Suppressor macrophage (primary cell): ENCODE measurements around the gene LTV1.

Experiments used
- DNase-seq, 4 experiments: peaks; one replicate each; pipeline ENCODE4 v3.0.0-alpha.2; 2020 to 2022

LTV1 gene

DNA sequence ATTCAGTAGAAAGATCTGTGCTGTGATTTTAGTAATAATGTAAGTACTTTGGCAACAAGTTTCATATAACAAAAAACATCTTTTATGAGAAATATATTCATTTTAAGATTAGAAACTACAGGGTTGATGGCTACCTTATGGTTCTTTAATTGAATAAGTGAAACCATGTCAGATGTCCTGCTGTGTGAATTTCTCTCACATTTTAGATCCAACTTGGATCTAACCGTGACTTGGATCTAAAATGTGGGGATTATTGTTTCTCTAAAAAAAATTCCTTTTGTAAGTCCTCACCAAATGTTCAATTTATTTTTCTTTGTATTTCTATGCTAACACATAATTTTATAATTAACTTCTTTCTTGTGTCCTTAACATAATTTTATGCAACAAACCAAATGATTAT lies 51.5 kb downstream of the LTV1 start:
- DNase-seq: no peak

DNA sequence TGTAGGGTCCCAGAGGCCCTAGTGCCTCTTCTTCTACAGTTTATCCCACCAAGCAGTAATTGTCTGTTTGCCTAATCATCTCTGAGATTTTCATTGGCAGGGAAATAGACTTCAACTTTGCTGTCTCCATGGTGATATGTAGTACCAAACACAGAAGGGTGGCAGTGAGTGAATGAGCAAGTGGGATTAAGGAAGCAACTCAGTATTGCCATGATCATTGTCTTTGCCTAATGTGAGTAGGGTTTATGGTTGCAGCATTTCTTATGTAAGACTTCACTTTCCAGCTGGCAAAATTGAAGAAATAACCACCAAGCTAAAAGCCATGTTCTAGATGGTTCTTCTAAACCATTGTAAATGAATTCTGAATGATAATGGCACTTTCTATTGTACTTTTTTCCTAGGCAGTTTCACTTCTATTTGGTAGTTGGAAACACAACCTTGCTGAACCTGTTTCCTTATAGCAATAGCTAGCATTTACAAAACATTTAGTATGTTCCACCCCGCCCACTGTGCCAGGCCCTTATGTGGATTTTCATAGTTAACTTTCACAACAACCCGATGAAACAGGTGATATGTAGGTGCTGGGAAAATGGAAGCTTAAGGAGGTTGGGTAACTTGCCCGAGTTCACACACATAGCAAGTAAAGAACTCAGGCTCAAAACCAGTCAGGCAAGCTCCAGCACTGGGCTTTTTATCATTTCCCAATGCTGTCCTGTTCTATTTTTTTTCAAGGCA lies 53.2 kb downstream of the LTV1 start:
- DNase-seq: peak; percentile 12 to 66 (median 31)

GRCh38 chr6:143900358-143900757 lies 57.2 kb downstream of the LTV1 start:
- no peak for DNase-seq

DNA sequence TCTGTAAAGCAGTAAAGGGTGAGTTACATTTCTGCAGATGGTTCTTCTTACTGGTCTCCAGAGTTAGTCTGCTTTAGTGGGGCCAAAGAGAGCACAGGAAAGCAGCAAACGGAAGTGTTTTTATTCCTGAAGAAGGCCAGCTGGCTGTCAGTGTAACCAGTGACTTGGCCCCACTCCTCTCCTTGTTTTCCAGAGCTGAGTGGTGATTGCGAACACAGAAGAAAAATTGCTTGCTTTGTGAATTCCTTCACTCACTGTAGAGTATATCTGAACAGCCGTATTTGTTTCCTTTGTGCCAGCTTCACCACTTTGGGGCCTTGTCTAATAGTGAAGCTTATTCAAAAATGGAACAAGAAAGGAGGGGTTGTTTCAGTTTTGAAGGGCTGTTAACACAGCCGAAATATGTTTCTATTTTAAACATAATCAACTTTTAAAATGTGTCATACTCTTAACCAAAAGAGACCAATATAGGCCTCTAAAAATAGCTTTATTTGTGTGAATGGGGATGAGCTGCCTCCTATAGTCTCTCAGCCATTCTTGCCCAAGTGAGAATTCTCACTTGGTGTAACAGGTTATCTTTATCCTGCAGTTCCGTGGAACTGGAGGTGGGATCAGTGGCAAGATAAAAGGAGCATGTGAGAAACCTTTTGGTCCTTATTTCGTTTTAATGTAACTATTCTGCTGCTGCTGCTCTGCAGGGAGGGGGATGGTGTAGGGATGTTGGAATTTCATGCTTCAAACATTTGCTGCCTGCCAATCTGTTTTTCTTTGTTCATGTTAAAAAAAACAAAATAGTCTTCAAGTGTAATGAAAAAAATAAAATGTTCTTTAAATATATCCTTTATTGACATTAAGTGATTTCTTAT lies 59.0 kb downstream of the LTV1 start:
- no peak for DNase-seq

GRCh38 chr6:143902827-143903226 lies 59.7 kb downstream of the LTV1 start:
- no peak for DNase-seq

- DNase-seq: no peak
Measured at GRCh38 chr6:143911028-143911427, 67.9 kb downstream of the LTV1 start.

GRCh38 chr6:143912671-143913070 lies 69.5 kb downstream of the LTV1 start:
- DNase-seq: no peak
